GM12892 (cell line): ENCODE results near the gene EPB41L4A.

Source experiments
- POLR2A ChIP-seq: IDR thresholded peaks from 2 replicates; pipeline ENCODE4 v1.6.1; 2011; ENCODE audit warnings: low read depth, low read length, control low read depth
- POLR2AphosphoS5 ChIP-seq: IDR thresholded peaks from 2 replicates; pipeline ENCODE4 v1.6.1; 2011; ENCODE audit warnings: low read depth, low read length, control low read depth
- TAF1 ChIP-seq: IDR thresholded peaks from 2 replicates; pipeline ENCODE4 v1.6.1; 2011; ENCODE audit warnings: low read depth, mild to moderate bottlenecking, control low read depth, low read length, borderline replicate concordance

DNA sequence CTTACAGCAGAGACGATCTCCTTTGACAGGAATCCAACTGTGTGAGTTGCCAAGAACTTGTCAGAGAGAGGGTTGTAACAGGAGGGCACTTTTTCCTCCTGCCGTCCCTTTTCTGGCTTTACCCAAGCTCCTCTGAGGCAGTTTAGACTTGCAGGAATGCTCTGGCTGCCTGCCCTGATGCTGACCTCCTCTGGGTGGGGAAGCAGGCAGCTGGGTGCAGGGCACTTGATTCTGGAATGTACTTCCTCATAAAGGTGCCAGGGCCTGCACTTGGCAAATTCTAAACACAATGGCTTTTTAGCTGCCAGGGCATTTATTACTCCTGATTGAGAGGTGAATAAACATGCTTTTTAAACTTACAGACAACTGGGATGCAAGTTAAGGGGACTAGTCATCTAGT is 190.4 kb downstream of the EPB41L4A start:
- TF ChIP-seq POLR2AphosphoS5 (no peak), POLR2A (no peak), TAF1 (no peak)
